Naive thymus-derived CD4-positive, alpha-beta T cell (primary cell): ENCODE results near the gene NPS. TPM values are rescaled to one million over a fixed set of nuclear protein-coding genes. Genes with fewer than 3 reads are reported as not detected.

Experiments
- ATAC-seq: fragments of 150-1000 bp; cut with Tn5 transposase; 2 replicates; pipeline ENCODE4 v1.10.0; 2021; ENCODE audit warnings: mild to moderate bottlenecking, moderate library complexity
- CTCF ChIA-PET: fragments of 350-600 bp; sonication (Branson Sonifier 250); formaldehyde crosslinking; loops from one replicate; lab custom pipeline; 2021; ENCODE audit warnings: antibody characterized with exemption; lab: Charles Lee
- POLR2A ChIA-PET: fragments of 350-600 bp; sonication (Branson Sonifier 250); formaldehyde crosslinking; loops from one replicate; lab custom pipeline; 2021; ENCODE audit warnings: antibody characterized with exemption, inconsistent platforms; lab: Charles Lee
- DNase-seq, 9 donors: peaks; one replicate each; pipeline versions ENCODE4 v3.0.0 to v3.0.0-alpha.2; 2020 to 2022; ENCODE audit warnings: mixed read lengths in 1 of 9
- H3K27ac ChIP-seq: one replicate; pipeline ENCODE4 v1.7.0; 2013; ENCODE audit warnings: mild to moderate bottlenecking, low read depth, low read length, moderate library complexity
- H3K27me3 ChIP-seq, 2 donors: one replicate each; pipeline ENCODE4 v1.7.0; 2013; ENCODE audit warnings: low read length in 2 of 2, mild to moderate bottlenecking in 2 of 2, moderate library complexity in 2 of 2; ENCODE audit not compliant: control insufficient read depth in 2 of 2, insufficient read depth in 2 of 2
- H3K36me3 ChIP-seq, 3 experiments: 1 replicate in 2 of 3; 2 replicates in 1 of 3; pipeline ENCODE4 v1.7.0; 2013; ENCODE audit warnings: low read length in 3 of 3, mild to moderate bottlenecking in 3 of 3, moderate library complexity in 1 of 3; ENCODE audit not compliant: insufficient read depth in 3 of 3, control insufficient read depth in 2 of 3
- H3K4me1 ChIP-seq, 2 donors: one replicate each; pipeline ENCODE4 v1.7.0; 2013; ENCODE audit warnings: low read length in 2 of 2, mild to moderate bottlenecking in 2 of 2, moderate library complexity in 1 of 2; ENCODE audit not compliant: control insufficient read depth in 2 of 2, insufficient read depth in 2 of 2
- H3K4me3 ChIP-seq: 2 replicates; pipeline ENCODE4 v1.7.0; 2013; ENCODE audit warnings: mild to moderate bottlenecking, low read length
- H3K9me3 ChIP-seq, 3 experiments: 1 replicate in 2 of 3; 2 replicates in 1 of 3; pipeline ENCODE4 v1.7.0; 2013; ENCODE audit warnings: low read length in 3 of 3; ENCODE audit not compliant: control insufficient read depth in 2 of 3
- H3K27ac Mint-ChIP-seq, 9 donors: one replicate each; pipeline ENCODE4 v1.8.0; 2020 to 2022; ENCODE audit warnings: mixed read lengths in 9 of 9, mild to moderate bottlenecking in 8 of 9, moderate library complexity in 5 of 9, inconsistent platforms in 2 of 9
- H3K27me3 Mint-ChIP-seq, 5 donors: one replicate each; pipeline ENCODE4 v1.8.0; 2021 to 2022; ENCODE audit warnings: mixed read lengths in 5 of 5, mild to moderate bottlenecking in 1 of 5
- H3K36me3 Mint-ChIP-seq, 5 donors: one replicate each; pipeline ENCODE4 v1.8.0; 2020 to 2022; ENCODE audit warnings: mixed read lengths in 5 of 5, mild to moderate bottlenecking in 3 of 5, inconsistent platforms in 1 of 5
- H3K4me1 Mint-ChIP-seq, 7 donors: one replicate each; pipeline ENCODE4 v1.8.0; 2020 to 2022; ENCODE audit warnings: mixed read lengths in 7 of 7, mild to moderate bottlenecking in 3 of 7, inconsistent platforms in 1 of 7
- H3K4me3 Mint-ChIP-seq, 10 donors: one replicate each; pipeline ENCODE4 v1.8.0; 2020 to 2022; ENCODE audit warnings: mild to moderate bottlenecking in 10 of 10, mixed read lengths in 10 of 10, moderate library complexity in 6 of 10, inconsistent platforms in 2 of 10
- H3K9me3 Mint-ChIP-seq, 11 donors: one replicate each; pipeline ENCODE4 v1.8.0; 2020 to 2022; ENCODE audit warnings: mixed read lengths in 11 of 11, mild to moderate bottlenecking in 4 of 11, inconsistent platforms in 1 of 11, moderate library complexity in 1 of 11
- intact Hi-C, 2 donors: fragments of 100-400 bp; cut with micrococcal nuclease; formaldehyde crosslinking; loops; one replicate each; pipeline ENCODE4 v1.15.1; 2023
- polyA plus RNA-seq, 2 donors: library from polyadenylated mRNA; unstranded; fragments of 300-500 nt; fragmentation: Illumina TruSeq; gene quantifications; one replicate each; pipeline ENCODE4 v1.2.3, GENCODE V29; 2021
- total RNA-seq, 6 experiments: library from RNA in 5 of 6; stranded (reverse) in 5 of 6; gene quantifications; 1 replicate in 5 of 6; 2 replicates in 1 of 6; pipeline ENCODE4 v1.2.3 and lab custom pipeline; 2021 to 2026

The NPS gene
- total RNA-seq (not detected), polyA plus RNA-seq (not detected), total RNA-seq (lab: John Stamatoyannopoulos, UW) (not detected)

DNA sequence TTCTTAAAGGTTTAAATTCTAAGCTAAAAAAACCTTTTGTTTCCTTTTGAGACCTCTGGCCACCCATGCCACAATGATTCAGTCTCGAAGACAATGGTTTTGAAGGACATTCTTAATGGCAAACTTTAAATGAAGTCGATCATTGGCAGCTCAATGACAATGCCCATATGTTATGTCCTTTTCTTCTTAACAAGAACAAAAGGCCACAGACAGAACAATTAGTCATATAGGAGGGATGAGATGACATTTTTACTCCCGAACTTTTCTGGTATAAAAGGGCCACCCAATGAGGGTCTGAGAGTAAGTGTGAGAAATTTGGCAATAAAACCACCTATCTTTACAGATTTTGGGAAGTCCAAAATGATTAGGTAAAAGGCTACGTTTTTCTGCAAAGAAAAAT, at the start of gene NPS:
Gene NPS (plus strand): TSS at position 301 of the 400 bp plus-strand sequence. CDS start 60 bp downstream, at position 361.
- POLR2A ChIA-PET = no interaction called here
- Mint-ChIP-seq H3K4me3 (no peak within 1 kb of the TSS), H3K27me3 (peaks cover 0 to 16% (median 13%) of the 10 kb centered on the region in 5 donors), H3K9me3 (peaks cover 8 to 35% (median 12%) of the 10 kb centered on the region in 11 donors), H3K36me3 (peaks cover 0 to 11% (median 0%) of the 10 kb centered on the region in 5 donors), H3K27ac (no peak within 1 kb of the TSS), H3K4me1 (no peaks in the 10 kb centered on the region)
- CTCF ChIA-PET = no interaction called here
- Histone ChIP-seq H3K4me1 (no peaks in the 10 kb centered on the region), H3K4me3 (no peak within 1 kb of the TSS), H3K36me3 (no peaks in the 10 kb centered on the region), H3K27ac (no peak within 1 kb of the TSS), H3K9me3 (peaks cover 0 to 5% (median 0%) of the 10 kb centered on the region in 3 experiments), H3K27me3 (no peaks in the 10 kb centered on the region)
- intact Hi-C loops = no loop called here
- no peak for ATAC-seq
- DNase-seq = no peak

DNA sequence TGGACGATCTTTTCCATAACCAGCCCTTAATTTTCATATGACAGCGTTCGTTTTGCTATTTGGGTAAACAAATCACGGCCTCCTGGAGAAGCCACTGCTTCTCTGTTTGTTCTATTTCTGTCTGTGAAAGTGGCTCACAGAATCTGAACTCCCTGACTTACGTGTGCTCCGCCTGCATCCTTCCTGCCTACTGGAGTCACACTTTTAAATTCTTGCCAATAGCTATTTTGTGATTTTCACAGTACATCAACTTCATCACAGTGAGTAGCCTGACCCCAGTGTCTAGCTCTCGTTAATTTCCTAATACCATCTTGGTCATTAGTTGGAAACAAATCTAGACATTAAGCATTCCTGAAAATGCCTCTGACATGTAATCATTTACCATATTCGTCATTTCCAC, 49.0 kb upstream of the NPS start:
- Mint-ChIP-seq H3K36me3 (no peaks in the 10 kb centered on the region), H3K27me3 (peaks cover 0 to 42% (median 25%) of the 10 kb centered on the region in 5 donors)
- CTCF ChIA-PET = no interaction called here

GRCh38 chr10:127506094-127506493, 43.0 kb upstream of the NPS start:
- H3K4me1 Mint-ChIP-seq = no peaks in the 10 kb centered on the region
- H3K36me3 Mint-ChIP-seq = no peaks in the 10 kb centered on the region
- H3K9me3 Mint-ChIP-seq = no peaks in the 10 kb centered on the region
- Histone ChIP-seq H3K27me3 (no peaks in the 10 kb centered on the region), H3K27ac (no peak overlapping the region), H3K4me1 (no peaks in the 10 kb centered on the region), H3K9me3 (no peaks in the 10 kb centered on the region), H3K36me3 (no peaks in the 10 kb centered on the region), H3K4me3 (no peak overlapping the region)
- H3K27me3 Mint-ChIP-seq = peaks cover 0 to 33% (median 18%) of the 10 kb centered on the region in 5 donors
- no peak overlapping the region for H3K27ac Mint-ChIP-seq
- DNase-seq (no peak), ATAC-seq (no peak)
- intact Hi-C loops = no loop called here
- ChIA-PET POLR2A (no interaction called here), CTCF (no interaction called here)
- no peak overlapping the region for H3K4me3 Mint-ChIP-seq

More for the DNA sequence above, 49.0 kb upstream of the NPS start:
- DNase-seq = no peak
- H3K27ac ChIP-seq = no peak overlapping the region
- no peaks in the 10 kb centered on the region for H3K9me3 ChIP-seq
- intact Hi-C loops = no loop called here
- H3K4me3 ChIP-seq = no peak overlapping the region
- no peak overlapping the region for H3K27ac Mint-ChIP-seq
- no peaks in the 10 kb centered on the region for H3K27me3 ChIP-seq
- no peaks in the 10 kb centered on the region for H3K4me1 ChIP-seq
- POLR2A ChIA-PET = no interaction called here
- H3K36me3 ChIP-seq = no peaks in the 10 kb centered on the region
- peaks cover 0 to 1% (median 0%) of the 10 kb centered on the region in 11 donors for H3K9me3 Mint-ChIP-seq
- no peak for ATAC-seq
- H3K4me1 Mint-ChIP-seq = no peaks in the 10 kb centered on the region
- no peak overlapping the region for H3K4me3 Mint-ChIP-seq

DNA sequence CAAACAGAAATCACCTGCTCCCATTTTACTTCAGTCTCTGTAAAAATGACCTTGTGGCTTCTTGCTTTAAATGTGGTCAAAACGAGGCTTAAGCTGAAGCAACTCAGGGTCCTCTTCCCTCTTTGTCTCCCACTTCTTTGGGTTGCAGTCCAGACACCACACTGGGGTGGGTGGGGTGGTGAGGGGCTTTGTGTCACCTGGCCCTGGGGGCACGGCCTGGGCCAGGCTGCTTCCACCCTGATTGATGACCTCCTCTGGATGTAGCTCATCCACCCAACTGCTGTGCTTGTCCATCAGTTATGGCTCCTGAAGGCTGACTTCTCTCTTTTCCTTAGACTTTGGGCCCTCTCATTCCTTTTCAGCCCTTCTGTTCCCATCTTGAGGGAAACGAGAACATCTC, 26.8 kb upstream of the NPS start:
- no peaks in the 10 kb centered on the region for H3K4me1 ChIP-seq

GRCh38 chr10:127523476-127523875, 25.6 kb upstream of the NPS start:
- no peak overlapping the region for H3K27ac Mint-ChIP-seq
- ChIA-PET CTCF (no interaction called here), POLR2A (no interaction called here)
- Histone ChIP-seq H3K36me3 (no peaks in the 10 kb centered on the region), H3K4me1 (no peaks in the 10 kb centered on the region), H3K27ac (no peak overlapping the region), H3K9me3 (no peaks in the 10 kb centered on the region), H3K4me3 (no peak overlapping the region), H3K27me3 (no peaks in the 10 kb centered on the region)
- H3K4me1 Mint-ChIP-seq = no peaks in the 10 kb centered on the region
- no peak overlapping the region for H3K4me3 Mint-ChIP-seq
- intact Hi-C loops = no loop called here
- peaks cover 0 to 15% (median 0%) of the 10 kb centered on the region in 11 donors for H3K9me3 Mint-ChIP-seq
- no peak for DNase-seq
- no peak for ATAC-seq
- no peaks in the 10 kb centered on the region for H3K36me3 Mint-ChIP-seq
- peaks cover 0 to 10% (median 6%) of the 10 kb centered on the region in 5 donors for H3K27me3 Mint-ChIP-seq

More for the DNA sequence above, 26.8 kb upstream of the NPS start:
- ATAC-seq (no peak), DNase-seq (no peak)
- CTCF ChIA-PET = no interaction called here
- H3K27me3 Mint-ChIP-seq = peaks cover 0 to 10% (median 6%) of the 10 kb centered on the region in 5 donors
- Histone ChIP-seq H3K27me3 (no peaks in the 10 kb centered on the region), H3K4me3 (no peak overlapping the region), H3K27ac (no peak overlapping the region), H3K36me3 (no peaks in the 10 kb centered on the region), H3K9me3 (no peaks in the 10 kb centered on the region)
- H3K4me3 Mint-ChIP-seq = no peak overlapping the region
- intact Hi-C loops = no loop called here
- H3K36me3 Mint-ChIP-seq = no peaks in the 10 kb centered on the region
- H3K27ac Mint-ChIP-seq = no peak overlapping the region
- H3K9me3 Mint-ChIP-seq = peaks cover 0 to 15% (median 0%) of the 10 kb centered on the region in 11 donors
- POLR2A ChIA-PET = no interaction called here
- H3K4me1 Mint-ChIP-seq = no peaks in the 10 kb centered on the region

DNA sequence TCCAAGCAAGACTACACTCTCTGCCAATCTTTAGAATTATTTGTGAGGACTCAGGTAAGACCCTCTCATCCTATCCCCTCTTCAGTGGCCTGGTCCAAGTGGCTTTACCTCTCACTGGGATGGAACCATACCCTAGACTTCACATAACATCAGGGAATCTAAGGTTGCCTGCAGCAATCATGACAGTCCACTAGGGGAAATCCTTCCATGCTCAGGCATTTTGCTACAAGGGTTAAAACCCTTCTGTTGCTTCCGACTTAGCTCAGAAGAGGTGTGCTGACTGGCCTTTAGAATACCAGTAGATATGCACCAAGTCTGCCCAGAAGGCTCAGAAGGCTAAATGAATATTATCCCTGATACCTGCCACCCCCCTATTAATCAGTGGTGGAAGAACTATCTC, 24.9 kb upstream of the NPS start:
- DNase-seq = no peak
- Mint-ChIP-seq H3K9me3 (peaks cover 0 to 9% (median 0%) of the 10 kb centered on the region in 11 donors), H3K27ac (no peak overlapping the region), H3K4me3 (no peak overlapping the region), H3K27me3 (peaks cover 0 to 13% (median 6%) of the 10 kb centered on the region in 5 donors), H3K4me1 (no peaks in the 10 kb centered on the region), H3K36me3 (no peaks in the 10 kb centered on the region)
- no peaks in the 10 kb centered on the region for H3K36me3 ChIP-seq
- no peak overlapping the region for H3K27ac ChIP-seq
- ATAC-seq = no peak
- H3K4me3 ChIP-seq = no peak overlapping the region
- H3K27me3 ChIP-seq = no peaks in the 10 kb centered on the region
- intact Hi-C loops = no loop called here
- no peaks in the 10 kb centered on the region for H3K9me3 ChIP-seq
- no peaks in the 10 kb centered on the region for H3K4me1 ChIP-seq
- ChIA-PET CTCF (no interaction called here), POLR2A (no interaction called here)

DNA sequence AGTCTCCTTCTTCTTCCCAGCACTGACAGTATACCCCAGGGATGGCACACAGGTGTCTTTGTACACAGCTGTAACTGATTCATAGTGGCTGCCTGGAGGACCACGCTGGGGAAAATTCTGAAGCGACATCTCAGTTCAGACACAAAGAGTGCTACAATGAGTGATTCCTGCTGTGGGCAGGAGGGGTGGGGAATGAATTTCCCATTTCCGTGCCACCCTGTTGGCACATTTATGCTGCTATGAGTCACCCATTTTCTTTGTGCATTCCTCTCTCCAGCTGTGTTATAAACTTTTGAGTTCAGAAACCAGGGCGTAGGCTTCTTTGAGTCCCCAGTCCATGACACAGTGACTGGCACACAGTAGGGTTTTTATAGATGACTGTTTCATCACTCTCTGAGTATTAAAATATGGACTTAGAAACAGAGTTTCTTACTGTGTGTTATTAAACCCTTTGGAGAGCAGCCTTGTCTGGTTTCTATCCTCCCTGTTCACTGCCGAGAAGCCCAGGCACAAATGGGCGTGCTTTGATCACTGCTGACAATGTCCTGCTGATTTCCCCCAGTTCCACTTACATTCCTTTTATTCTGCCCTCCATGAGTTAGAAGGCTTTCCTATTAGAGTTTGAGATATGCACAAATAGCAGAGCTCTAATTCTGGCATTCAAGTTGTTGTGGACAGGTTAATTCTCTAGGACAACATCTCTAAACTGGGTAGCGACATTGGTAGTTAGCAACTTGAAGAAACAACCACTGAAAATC, 24.0 kb upstream of the NPS start:
- CTCF ChIA-PET = no interaction called here
- Mint-ChIP-seq H3K27me3 (peaks cover 0 to 16% (median 6%) of the 10 kb centered on the region in 5 donors), H3K4me3 (no peak overlapping the region), H3K4me1 (no peaks in the 10 kb centered on the region), H3K9me3 (peaks cover 0 to 5% (median 0%) of the 10 kb centered on the region in 11 donors), H3K27ac (no peak overlapping the region), H3K36me3 (no peaks in the 10 kb centered on the region)
- POLR2A ChIA-PET = no interaction called here
- H3K9me3 ChIP-seq = no peaks in the 10 kb centered on the region
- no peak overlapping the region for H3K4me3 ChIP-seq
- intact Hi-C loops = no loop called here
- no peak overlapping the region for H3K27ac ChIP-seq
- ATAC-seq (no peak), DNase-seq (no peak)
- H3K4me1 ChIP-seq = no peaks in the 10 kb centered on the region
- H3K36me3 ChIP-seq = no peaks in the 10 kb centered on the region
- H3K27me3 ChIP-seq = no peaks in the 10 kb centered on the region
